ENCODE results near the gene COL6A2. TPM values are rescaled to one million over a fixed set of nuclear protein-coding genes. Genes with fewer than 3 reads are reported as not detected.

The COL6A2 gene
- total RNA-seq, 1 experiment from 2014 or later: 111 TPM

- TF ChIP-seq JAZF1 (CRISPR knock-in tag; IDR thresholded peaks at IDR 0.05) (no peak), CREB1 (CRISPR knock-in tag; IDR thresholded peaks at IDR 0.05) (no peak), PREB (CRISPR knock-in tag; IDR thresholded peaks at IDR 0.05; ENCODE audit: borderline replicate concordance) (no peak), SP1 (CRISPR knock-in tag; conservative IDR thresholded peaks at IDR 0.05) (no peak)
Measured at GRCh38 chr21:46095083-46095719, 2.7 kb upstream of the COL6A2 start (continued).

- no peak for ATAC-seq
- POLR2A ChIA-PET: interaction anchor here (0.6 kb wide), 1 partner anchor 192 kb away, joined by 6 read pairs; no protein-coding TSS in a partner anchor
- DNase-seq (ENCODE audit: low spot score): no peak
- CTCF ChIA-PET: interaction anchor here (5.0 kb wide), 1 partner anchor 124 kb away, joined by 33 read pairs; no protein-coding TSS in a partner anchor
- Mint-ChIP-seq H3K36me3 (peaks cover 29% of the 10 kb centered on the region), H3K9me3 (peaks cover 26% of the 10 kb centered on the region), H3K4me3 (peak overlapping the region; percentile 42; the same call in 1 of the 2 replicates), H3K27ac (no peak overlapping the region), H3K4me1 (peaks cover 6% of the 10 kb centered on the region), H3K27me3 (ENCODE audit: low read depth) (peaks cover 7% of the 10 kb centered on the region)
- TF ChIP-seq SMAD4 (CRISPR knock-in tag; IDR thresholded peaks at IDR 0.05) (no peak), ATF3 (CRISPR knock-in tag; conservative IDR thresholded peaks at IDR 0.05) (no peak), MAX (CRISPR knock-in tag; IDR thresholded peaks at IDR 0.05) (no peak), ZNF219 (CRISPR knock-in tag; IDR thresholded peaks at IDR 0.05; ENCODE audit: borderline replicate concordance) (no peak), ZNF512 (CRISPR knock-in tag; IDR thresholded peaks at IDR 0.05; ENCODE audit: borderline replicate concordance) (no peak)
Measured at GRCh38 chr21:46095814-46096595, 1.9 kb upstream of the COL6A2 start.

- DNase-seq (ENCODE audit: low spot score) (peak; percentile 21), ATAC-seq (0 out of 2 replicates have a peak, but pooled peaks have one; percentile 3)
- ChIA-PET POLR2A (interaction anchor here (0.6 kb wide), 1 partner anchor 191 kb away, joined by 6 read pairs; no protein-coding TSS in a partner anchor), CTCF (interaction anchor here (0.6 to 5.0 kb wide), 6 partner anchors 13 to 1579 kb away, joined by 3 to 33 read pairs (median 4); no protein-coding TSS in a partner anchor)
- Mint-ChIP-seq H3K27ac (no peak overlapping the region), H3K36me3 (peaks cover 30% of the 10 kb centered on the region), H3K9me3 (peaks cover 26% of the 10 kb centered on the region), H3K4me1 (peaks cover 6% of the 10 kb centered on the region), H3K27me3 (ENCODE audit: low read depth) (peaks cover 13% of the 10 kb centered on the region), H3K4me3 (peak overlapping the region; percentile 50)
- TF ChIP-seq MXD4 (CRISPR knock-in tag; IDR thresholded peaks at IDR 0.05; ENCODE audit: borderline replicate concordance) (no peak), NR3C1 (CRISPR knock-in tag; conservative IDR thresholded peaks at IDR 0.05; ENCODE audit: low read depth) (no peak)
Measured at GRCh38 chr21:46096596-46097335, 1.1 kb upstream of the COL6A2 start.

GRCh38 chr21:46098303-46099141 lies 610 bp downstream of the COL6A2 start:
- peaks cover 31% of the 10 kb centered on the region for H3K9me3 Mint-ChIP-seq
- H3K4me1 Mint-ChIP-seq: peaks cover 6% of the 10 kb centered on the region
- H3K36me3 Mint-ChIP-seq: peaks cover 34% of the 10 kb centered on the region
- CTCF ChIA-PET: interaction anchor here (1.0 to 5.0 kb wide), 6 partner anchors 15 to 175 kb away, joined by 3 to 33 read pairs (median 4); no protein-coding TSS in a partner anchor
- peak overlapping the region; percentile 76 for H3K4me3 Mint-ChIP-seq
- no peak overlapping the region for H3K27ac Mint-ChIP-seq
- peaks cover 8% of the 10 kb centered on the region for H3K27me3 Mint-ChIP-seq (ENCODE audit: low read depth)
- no peak for TF ChIP-seq ZNF121 (CRISPR knock-in tag; IDR thresholded peaks at IDR 0.05)
- POLR2A ChIA-PET: no interaction called here
- ATAC-seq: peak; percentile 29
- DNase-seq (ENCODE audit: low spot score): peak; percentile 45
